ENCODE measurements around the gene NEDD4L. TPM values are rescaled to one million over a fixed set of nuclear protein-coding genes. Genes with fewer than 3 reads are reported as not detected.

The NEDD4L gene
- total RNA-seq, 1 experiment from 2014 or later: 83.9 TPM

DNA sequence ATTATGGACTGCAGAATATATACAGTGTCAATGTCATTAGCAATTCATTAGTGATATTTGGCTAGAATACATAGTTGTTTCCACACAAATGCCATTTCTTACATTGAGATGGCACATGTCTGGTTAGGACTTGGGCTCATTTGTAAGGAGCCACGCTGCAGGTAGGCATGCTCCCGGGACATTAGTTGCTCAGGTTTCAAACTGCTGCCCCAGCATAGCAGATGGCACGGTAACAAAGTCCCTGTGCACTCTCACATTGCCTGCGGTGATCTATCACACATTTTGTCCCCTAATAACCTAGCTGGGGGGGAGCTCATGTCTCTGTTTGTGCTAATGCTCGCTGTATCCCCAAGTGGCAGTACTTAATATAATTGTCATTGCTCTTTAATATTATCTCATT is 185.1 kb downstream of the NEDD4L start:
- no peak for DNase-seq (ENCODE audit: low read depth)

- DNase-seq (ENCODE audit: low read depth): no peak
Observed at GRCh38 chr18:58230438-58231179, 186.6 kb downstream of the NEDD4L start.

DNA sequence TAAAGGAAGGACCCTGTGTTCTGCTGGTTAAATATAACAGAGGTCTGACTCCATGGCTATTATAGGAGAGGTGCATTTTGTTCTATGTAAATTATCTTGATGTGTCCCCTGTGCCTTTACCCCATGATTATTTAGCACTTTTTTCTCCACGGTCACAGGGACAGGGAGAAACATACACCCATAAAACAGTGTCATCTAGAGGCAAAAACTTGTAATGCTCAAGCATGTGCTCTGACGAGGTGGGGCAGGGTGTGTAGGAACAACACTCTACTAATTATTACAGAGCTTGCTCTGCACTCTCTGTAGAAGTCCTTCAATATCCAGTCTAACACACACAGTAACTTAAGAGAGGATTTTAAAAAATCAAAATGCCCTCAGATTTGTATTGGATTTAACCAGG is 187.9 kb downstream of the NEDD4L start:
- no peak for DNase-seq (ENCODE audit: low read depth)

GRCh38 chr18:58232668-58233067 is 188.6 kb downstream of the NEDD4L start:
- DNase-seq (ENCODE audit: low read depth): no peak

- no peak for DNase-seq (ENCODE audit: low read depth)
Observed at GRCh38 chr18:58234359-58234741, 190.3 kb downstream of the NEDD4L start.

GRCh38 chr18:58235001-58235436 is 191.0 kb downstream of the NEDD4L start:
- no peak for DNase-seq (ENCODE audit: low read depth)

DNA sequence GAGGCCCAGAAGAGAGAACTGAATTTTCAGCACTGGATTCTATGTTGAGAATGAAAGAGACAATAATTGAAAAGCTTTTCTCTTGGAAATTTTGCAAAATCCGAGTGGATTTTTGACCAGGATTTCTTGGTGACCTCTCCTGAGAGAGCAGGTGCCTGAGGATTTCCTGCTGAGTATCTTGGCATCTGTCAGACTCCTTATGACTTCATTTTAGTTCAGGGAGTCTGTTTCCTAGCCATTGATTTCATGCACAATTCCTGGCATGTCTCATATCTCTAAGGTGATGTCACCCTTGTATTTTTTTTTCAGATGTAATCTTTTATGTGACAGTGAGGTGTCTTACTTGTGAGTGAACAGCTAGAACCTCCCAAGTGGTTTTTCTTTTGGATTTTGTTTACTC is 195.9 kb downstream of the NEDD4L start:
- DNase-seq (ENCODE audit: low read depth): peak; percentile 58

DNA sequence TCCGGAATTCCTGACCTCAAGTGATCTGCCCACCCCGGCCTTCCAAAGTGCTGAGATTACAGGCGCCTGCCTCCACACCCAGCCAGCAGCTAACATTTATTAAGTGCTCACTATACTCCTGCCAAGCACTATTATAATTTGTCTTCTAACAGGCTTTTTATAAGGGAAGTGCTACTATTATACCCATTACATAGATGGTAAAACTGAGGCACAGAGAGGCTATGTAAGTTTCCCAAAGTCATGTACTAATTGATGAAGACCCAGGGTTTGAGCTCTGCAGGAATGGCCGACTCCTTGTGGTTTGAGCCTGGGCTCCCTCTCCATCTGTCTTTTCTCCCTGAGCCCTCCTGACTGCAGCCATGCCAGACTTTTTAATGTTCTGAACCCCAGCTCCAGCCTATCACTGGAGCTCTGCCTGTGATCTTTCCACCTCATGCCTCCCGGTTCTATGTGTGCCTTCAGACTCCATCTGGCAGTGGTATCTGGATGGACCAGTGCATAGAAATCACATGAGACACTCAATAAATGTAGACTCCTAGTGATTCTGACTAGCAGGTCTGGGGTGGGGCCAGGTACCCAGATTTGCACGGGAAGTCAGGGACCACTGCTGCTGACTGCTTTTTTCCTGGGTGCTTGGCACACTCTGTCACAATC is 197.1 kb downstream of the NEDD4L start:
- no peak for DNase-seq (ENCODE audit: low read depth)

- peak; percentile 70 for DNase-seq (ENCODE audit: low read depth)
Observed at GRCh38 chr18:58241877-58242276, 197.9 kb downstream of the NEDD4L start.

GRCh38 chr18:58242435-58242834 is 198.4 kb downstream of the NEDD4L start:
- DNase-seq (ENCODE audit: low read depth): no peak

GRCh38 chr18:58242968-58243367 is 198.9 kb downstream of the NEDD4L start:
- DNase-seq (ENCODE audit: low read depth): no peak

DNA sequence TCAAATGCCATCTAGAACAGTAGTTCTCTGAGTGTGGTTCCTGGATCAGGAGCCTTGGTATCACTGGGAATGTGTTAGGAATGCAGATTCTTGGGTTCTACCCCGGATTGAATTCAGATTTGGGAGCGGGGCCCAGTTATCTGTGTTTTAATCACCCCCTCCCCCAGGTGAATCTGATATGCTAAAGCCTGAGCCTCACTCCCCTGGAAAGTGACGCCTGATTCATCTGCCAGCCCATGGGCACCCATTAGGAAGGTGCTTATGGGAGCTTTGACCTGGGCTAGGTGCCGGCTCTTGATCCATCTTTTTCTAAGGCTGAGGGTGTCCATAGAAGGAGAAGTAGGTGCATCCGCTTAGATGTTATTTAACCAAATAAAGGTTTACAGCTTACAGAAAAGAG is 199.4 kb downstream of the NEDD4L start:
- DNase-seq (ENCODE audit: low read depth): no peak

DNA sequence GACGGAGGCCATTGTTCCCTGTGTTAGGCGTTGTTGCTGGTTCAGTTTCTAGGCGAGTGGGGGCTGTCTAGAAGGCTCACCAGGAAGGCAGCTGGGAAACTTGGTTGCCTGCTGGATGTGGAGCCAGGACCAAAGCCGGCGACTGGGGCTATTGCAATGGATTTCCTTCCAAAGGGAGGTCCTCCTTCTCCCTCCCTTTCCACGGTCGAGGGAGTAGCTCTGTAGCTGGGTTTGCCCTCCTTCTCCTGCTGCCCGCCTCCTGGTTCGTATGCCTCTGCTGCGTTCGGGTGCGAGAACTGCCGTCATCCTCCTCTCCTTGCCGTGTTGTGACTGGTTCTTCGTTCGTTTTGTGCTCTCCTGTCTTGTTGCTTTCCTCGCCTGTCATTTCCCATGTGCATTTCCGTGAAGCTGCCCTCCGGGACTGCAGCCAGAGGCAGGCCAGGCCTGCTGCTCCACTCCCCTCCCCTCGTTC is 203.4 kb downstream of the NEDD4L start:
- DNase-seq (ENCODE audit: low read depth): no peak

DNA sequence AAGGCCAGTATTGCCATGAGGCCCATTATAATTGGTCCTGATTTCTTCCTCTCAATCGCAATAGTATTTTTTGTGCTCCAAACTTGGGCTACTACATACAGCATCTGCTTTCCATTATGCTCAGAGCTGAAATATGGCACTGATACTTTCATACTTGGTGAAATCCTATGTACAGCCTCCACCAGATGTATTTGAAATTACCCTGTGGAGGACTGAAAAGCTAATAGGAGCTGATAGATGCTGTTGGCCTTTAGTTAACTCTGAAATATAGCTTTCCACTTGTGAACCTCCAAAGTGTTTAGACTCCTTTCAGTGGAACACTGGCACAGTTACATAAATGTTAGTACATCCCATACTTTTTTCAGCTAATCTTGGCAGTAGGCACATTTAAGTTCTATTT is 205.7 kb downstream of the NEDD4L start:
- DNase-seq (ENCODE audit: low read depth): no peak

DNA sequence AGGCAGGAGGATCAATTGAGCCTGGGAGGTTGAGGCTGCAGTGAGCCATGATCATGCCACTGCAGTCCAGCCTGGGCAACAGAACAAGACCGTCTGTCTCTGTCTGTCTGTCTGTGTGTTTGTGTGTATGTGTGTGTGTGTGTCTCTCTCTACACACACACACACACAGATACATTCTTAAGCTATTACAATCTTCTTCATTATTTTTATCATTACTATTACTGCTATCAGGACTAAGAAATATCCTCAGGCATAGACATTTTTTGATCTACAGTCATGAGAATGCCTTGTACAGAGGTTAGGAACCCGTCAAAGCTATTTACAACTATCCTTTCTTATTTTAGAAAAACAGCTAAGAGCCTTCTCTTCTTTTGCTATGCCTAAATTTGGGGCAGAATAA is 207.4 kb downstream of the NEDD4L start:
- no peak for DNase-seq (ENCODE audit: low read depth)

DNA sequence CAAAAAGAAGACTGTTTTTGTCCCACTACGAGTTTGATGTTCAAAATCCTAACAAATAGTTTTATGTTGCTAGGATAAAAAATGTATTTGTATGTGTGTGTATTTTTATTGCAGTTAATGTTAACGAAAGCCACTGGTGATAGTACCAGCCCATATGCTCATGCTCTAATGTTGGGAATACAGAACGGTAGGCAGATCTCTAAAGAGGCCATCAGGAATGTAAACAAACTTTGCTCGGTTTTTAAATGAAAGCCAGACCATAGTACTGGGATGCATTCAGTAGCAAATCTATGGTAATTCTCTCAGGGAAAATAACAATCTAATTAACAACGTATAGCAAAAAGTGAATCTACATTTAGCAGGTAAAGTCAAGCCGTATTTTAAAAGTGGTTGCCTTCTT is 208.1 kb downstream of the NEDD4L start:
- DNase-seq (ENCODE audit: low read depth): no peak

GRCh38 chr18:58253318-58253717 is 209.3 kb downstream of the NEDD4L start:
- no peak for DNase-seq (ENCODE audit: low read depth)

DNA sequence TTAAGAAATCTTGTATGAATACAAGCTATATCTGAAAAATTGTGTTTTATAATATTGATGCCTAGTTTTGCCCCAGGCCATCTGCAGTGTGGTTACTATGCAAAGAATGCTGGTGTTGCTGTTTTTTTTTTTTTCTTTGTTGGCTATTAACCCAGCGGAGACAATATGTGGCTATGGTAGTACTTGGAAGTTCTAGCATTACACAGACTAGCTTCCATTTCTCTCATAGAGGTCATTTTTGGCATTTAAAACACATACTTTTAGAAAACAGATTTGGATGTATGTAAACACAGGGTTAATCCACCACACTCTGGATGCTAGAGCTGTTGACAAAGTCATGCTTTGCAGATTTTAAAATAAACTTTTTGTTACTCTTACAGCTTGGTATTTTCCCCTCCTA is 209.8 kb downstream of the NEDD4L start:
- DNase-seq (ENCODE audit: low read depth): no peak

DNA sequence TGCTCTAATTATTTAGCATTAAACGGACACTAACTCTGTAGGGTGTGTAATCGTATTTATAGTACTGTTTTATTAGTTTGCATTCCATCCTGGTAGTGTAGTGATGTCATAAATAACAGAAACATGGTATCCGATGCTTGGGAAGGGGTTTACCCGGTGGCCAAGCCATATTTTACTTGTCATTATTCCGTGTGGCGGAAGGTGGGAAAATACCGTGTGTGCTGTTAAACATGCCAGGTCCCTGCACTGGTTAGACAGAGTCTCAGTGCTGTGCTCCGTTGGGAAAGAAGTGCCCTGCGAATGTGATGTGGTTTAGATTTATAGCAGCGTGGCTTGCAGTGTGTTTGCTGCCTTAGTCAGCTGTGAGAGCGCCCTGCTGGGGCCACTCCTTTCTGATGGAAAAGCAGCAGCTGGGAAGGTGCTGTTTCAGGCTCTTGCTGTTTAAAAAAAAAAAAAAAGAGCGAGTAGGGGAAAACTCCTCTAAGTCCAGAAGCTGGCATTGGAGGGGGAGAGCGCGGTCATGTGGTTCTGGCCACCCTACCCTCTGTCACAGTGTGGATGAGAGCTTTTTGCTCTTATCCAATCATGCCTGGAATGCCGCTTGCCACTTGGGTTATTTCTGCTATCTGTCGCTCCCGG is 211.0 kb downstream of the NEDD4L start:
- no peak for DNase-seq (ENCODE audit: low read depth)

GRCh38 chr18:58255701-58256311 is 211.8 kb downstream of the NEDD4L start:
- DNase-seq (ENCODE audit: low read depth): no peak

DNA sequence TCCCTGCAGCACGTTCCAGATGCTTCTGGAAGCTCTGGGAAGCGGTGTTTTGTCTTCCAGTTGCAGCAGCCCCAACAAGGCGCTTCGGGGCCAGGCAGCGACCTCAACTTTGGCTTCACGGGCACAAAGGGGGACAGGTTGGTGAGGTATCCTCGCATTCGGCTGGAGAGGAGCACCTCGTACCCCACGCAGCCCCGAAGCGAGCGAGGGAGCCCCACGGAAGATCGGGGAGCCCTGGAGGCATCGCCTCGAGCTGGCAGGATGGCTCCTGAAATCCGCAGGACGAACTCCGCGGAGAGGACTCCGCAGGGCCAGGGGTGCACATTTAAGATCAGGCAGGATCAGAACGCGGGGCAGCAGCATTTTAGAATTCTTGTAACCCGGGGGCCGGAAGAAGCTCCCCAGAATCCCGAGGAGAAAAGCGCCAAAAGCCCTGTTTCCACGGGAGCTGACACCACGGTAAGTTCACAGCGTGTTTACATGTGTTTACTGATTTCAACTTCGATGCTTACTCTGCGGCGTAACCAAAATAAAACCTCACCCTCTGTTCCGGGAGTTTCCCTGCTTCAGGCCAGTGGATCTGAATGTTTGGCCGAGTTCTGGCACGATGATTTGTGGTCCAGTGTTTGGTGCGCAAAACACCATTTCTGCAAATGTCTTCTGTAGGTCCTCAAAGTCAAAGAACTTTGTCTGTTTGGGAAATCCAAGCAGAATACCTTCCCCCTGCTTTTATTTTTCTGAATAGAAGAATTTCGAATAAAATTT is 212.5 kb downstream of the NEDD4L start:
- DNase-seq (ENCODE audit: low read depth): no peak

All from HT1080 (cell line).